NT2/D1 (cell line): ENCODE results near the gene TMEM132E.

Source experiments
- DNase-seq: peaks from one replicate; pipeline ENCODE4 v3.0.0-alpha.2; 2011; ENCODE audit warnings: low read depth, low spot score
- H3K27me3 ChIP-seq: 2 replicates; pipeline ENCODE4 v1.6.0; 2011; ENCODE audit warnings: mild to moderate bottlenecking; ENCODE audit not compliant: insufficient read length, insufficient read depth
- H3K36me3 ChIP-seq: 2 replicates; pipeline ENCODE4 v1.6.1; 2011; ENCODE audit warnings: mild to moderate bottlenecking, low read length, mixed read lengths; ENCODE audit not compliant: insufficient read depth, insufficient read length
- H3K4me1 ChIP-seq: 2 replicates; pipeline ENCODE4 v1.5.1; 2011; ENCODE audit not compliant: insufficient read depth, insufficient read length
- H3K4me3 ChIP-seq: 2 replicates; pipeline ENCODE4 v1.5.1; 2011; ENCODE audit warnings: low read depth; ENCODE audit not compliant: insufficient read length
- H3K9ac ChIP-seq: 2 replicates; pipeline ENCODE4 v1.6.0; 2011; ENCODE audit warnings: low read depth; ENCODE audit not compliant: insufficient read length
- H3K9me3 ChIP-seq: 2 replicates; pipeline ENCODE4 v1.5.1; 2011; ENCODE audit warnings: mild to moderate bottlenecking, low read length; ENCODE audit not compliant: insufficient read depth
- SUZ12 ChIP-seq: IDR thresholded peaks from 2 replicates; pipeline ENCODE4 v1.6.1; 2011; ENCODE audit not compliant: insufficient read length, insufficient read depth; ENCODE audit errors: extremely low read depth
- YY1 ChIP-seq: IDR thresholded peaks from 2 replicates; pipeline ENCODE4 v1.6.1; 2011; ENCODE audit not compliant: insufficient read length, insufficient read depth
- ZNF274 ChIP-seq: IDR thresholded peaks from 2 replicates; pipeline ENCODE4 v1.6.1; 2011; ENCODE audit warnings: mild to moderate bottlenecking, low read depth, low read length

The TMEM132E gene

GRCh38 chr17:34586346-34586846 is 7.0 kb downstream of the TMEM132E start:
- no peaks in the 10 kb centered on the region for H3K9me3 ChIP-seq
- TF ChIP-seq ZNF274 (no peak), SUZ12 (no peak), YY1 (no peak)
- H3K27me3 ChIP-seq: peaks cover 96% of the 10 kb centered on the region
- DNase-seq: no peak
- no peaks in the 10 kb centered on the region for H3K36me3 ChIP-seq
- H3K9ac ChIP-seq: no peak overlapping the region
- peaks cover 5% of the 10 kb centered on the region for H3K4me1 ChIP-seq
- no peak overlapping the region for H3K4me3 ChIP-seq

- H3K27me3 ChIP-seq: peaks cover 82% of the 10 kb centered on the region
- H3K36me3 ChIP-seq: no peaks in the 10 kb centered on the region
- H3K4me3 ChIP-seq: no peak overlapping the region
- no peak for TF ChIP-seq YY1
- TF ChIP-seq ZNF274: no peak
- TF ChIP-seq SUZ12: no peak
- no peaks in the 10 kb centered on the region for H3K4me1 ChIP-seq
- DNase-seq: no peak
- H3K9ac ChIP-seq: no peak overlapping the region
- H3K9me3 ChIP-seq: no peaks in the 10 kb centered on the region
Measured at GRCh38 chr17:34588266-34588665, 8.9 kb downstream of the TMEM132E start.

- peaks cover 80% of the 10 kb centered on the region for H3K27me3 ChIP-seq
Measured at GRCh38 chr17:34589120-34589965, 10.0 kb downstream of the TMEM132E start.

GRCh38 chr17:34592002-34592401 is 12.6 kb downstream of the TMEM132E start:
- no peak for DNase-seq
- Histone ChIP-seq H3K27me3 (peaks cover 78% of the 10 kb centered on the region), H3K4me1 (peaks cover 2% of the 10 kb centered on the region), H3K4me3 (no peak overlapping the region), H3K9me3 (no peaks in the 10 kb centered on the region), H3K9ac (no peak overlapping the region), H3K36me3 (no peaks in the 10 kb centered on the region)
- TF ChIP-seq YY1: no peak
- TF ChIP-seq ZNF274: no peak
- no peak for TF ChIP-seq SUZ12

More at GRCh38 chr17:34589120-34589965, 10.0 kb downstream of the TMEM132E start:
- Histone ChIP-seq H3K9ac (no peak overlapping the region), H3K4me3 (no peak overlapping the region), H3K4me1 (no peaks in the 10 kb centered on the region), H3K36me3 (no peaks in the 10 kb centered on the region), H3K9me3 (no peaks in the 10 kb centered on the region)
- TF ChIP-seq SUZ12: no peak
- no peak for TF ChIP-seq ZNF274
- TF ChIP-seq YY1: no peak
- DNase-seq: no peak

GRCh38 chr17:34596920-34597319 is 17.5 kb downstream of the TMEM132E start:
- TF ChIP-seq YY1 (no peak), ZNF274 (no peak), SUZ12 (no peak)
- Histone ChIP-seq H3K4me1 (peaks cover 14% of the 10 kb centered on the region), H3K9ac (no peak overlapping the region), H3K36me3 (no peaks in the 10 kb centered on the region), H3K27me3 (peaks cover 74% of the 10 kb centered on the region), H3K9me3 (no peaks in the 10 kb centered on the region), H3K4me3 (no peak overlapping the region)
- DNase-seq: no peak

GRCh38 chr17:34598161-34598776 is 18.9 kb downstream of the TMEM132E start:
- TF ChIP-seq ZNF274 (no peak), SUZ12 (no peak), YY1 (no peak)
- DNase-seq: no peak
- H3K27me3 ChIP-seq: peaks cover 83% of the 10 kb centered on the region

GRCh38 chr17:34601416-34601815 is 22.0 kb downstream of the TMEM132E start:
- Histone ChIP-seq H3K27me3 (peaks cover 75% of the 10 kb centered on the region), H3K36me3 (no peaks in the 10 kb centered on the region), H3K4me3 (no peak overlapping the region), H3K4me1 (peaks cover 14% of the 10 kb centered on the region), H3K9me3 (no peaks in the 10 kb centered on the region), H3K9ac (no peak overlapping the region)
- TF ChIP-seq ZNF274: no peak
- no peak for DNase-seq

More at GRCh38 chr17:34598161-34598776, 18.9 kb downstream of the TMEM132E start:
- H3K4me1 ChIP-seq: peaks cover 14% of the 10 kb centered on the region
- H3K36me3 ChIP-seq: no peaks in the 10 kb centered on the region
- no peak overlapping the region for H3K4me3 ChIP-seq
- H3K9me3 ChIP-seq: no peaks in the 10 kb centered on the region
- H3K9ac ChIP-seq: no peak overlapping the region
